ENCODE results near the gene SMIM21.

SMIM21 gene

DNA sequence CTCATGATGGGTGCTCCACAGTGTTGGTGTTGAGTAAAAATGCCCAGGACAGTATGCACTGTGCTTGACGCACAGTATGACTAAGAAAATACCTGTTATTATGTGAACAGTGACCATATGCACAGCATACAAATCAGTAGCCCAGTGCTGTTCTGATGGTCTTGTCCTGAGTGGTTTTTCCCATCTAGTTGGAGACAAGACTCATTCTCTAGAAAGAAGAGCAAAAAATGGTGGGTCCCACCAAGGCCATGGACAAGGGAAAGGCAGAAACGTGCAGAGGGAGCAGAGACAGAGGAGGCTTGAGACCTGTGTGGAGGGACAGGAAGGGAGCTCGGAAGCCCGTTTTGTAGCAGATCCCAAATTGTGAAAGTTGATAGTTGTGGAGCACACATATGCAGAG lies 987 bp upstream of the SMIM21 start:
- no peak for DNase-seq (ENCODE audit: low read depth in 2 of 2, low spot score in 1 of 2)

DNA sequence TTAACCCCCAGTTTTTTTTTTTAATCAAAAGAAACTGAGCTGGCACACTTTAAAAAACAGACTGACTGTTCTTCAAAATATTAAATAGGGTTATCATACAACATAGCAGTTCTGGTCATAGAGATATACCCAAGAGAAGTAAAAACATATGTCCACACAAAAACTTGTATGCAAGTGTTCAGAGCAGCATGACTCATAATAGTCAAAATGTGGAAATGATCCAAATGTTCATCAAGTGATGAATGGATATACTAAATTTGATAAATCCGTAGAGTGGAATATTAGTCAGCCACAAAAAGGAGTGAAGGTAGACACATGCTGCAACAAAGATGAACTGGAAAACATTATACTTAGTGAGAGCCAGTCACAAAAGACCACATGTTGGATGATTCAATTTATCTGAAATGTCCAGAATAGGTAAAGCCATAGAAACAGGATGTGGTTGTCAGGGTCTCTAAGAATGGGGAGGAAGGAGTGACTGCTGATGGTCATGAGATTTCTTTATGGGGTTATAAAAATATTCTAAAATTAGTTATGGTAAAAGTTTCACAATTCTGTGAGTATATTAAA lies 5.1 kb downstream of the SMIM21 start:
- DNase-seq (ENCODE audit: low read depth in 2 of 2, low spot score in 1 of 2), result no peak

DNA sequence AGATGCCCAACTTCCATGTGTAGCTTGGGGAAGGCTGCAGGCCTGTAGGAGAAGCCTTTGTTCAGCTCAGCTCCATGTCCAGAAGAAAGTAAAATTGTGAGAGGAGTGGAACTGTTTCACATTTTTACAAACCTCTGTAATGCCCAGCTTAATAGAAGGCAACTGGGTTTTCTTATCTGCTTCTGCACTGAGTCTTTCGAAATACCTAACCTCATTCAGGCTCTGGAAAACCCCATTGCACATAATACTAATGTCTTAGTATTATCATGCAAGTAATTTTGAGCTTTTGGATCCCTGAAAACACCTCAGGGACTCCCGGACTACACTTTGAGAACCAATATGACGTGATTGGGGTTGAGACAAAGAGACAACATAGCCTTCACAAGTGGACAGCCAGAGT lies 5.8 kb downstream of the SMIM21 start:
- no peak for DNase-seq (ENCODE audit: low read depth in 2 of 2, low spot score in 1 of 2)

DNA sequence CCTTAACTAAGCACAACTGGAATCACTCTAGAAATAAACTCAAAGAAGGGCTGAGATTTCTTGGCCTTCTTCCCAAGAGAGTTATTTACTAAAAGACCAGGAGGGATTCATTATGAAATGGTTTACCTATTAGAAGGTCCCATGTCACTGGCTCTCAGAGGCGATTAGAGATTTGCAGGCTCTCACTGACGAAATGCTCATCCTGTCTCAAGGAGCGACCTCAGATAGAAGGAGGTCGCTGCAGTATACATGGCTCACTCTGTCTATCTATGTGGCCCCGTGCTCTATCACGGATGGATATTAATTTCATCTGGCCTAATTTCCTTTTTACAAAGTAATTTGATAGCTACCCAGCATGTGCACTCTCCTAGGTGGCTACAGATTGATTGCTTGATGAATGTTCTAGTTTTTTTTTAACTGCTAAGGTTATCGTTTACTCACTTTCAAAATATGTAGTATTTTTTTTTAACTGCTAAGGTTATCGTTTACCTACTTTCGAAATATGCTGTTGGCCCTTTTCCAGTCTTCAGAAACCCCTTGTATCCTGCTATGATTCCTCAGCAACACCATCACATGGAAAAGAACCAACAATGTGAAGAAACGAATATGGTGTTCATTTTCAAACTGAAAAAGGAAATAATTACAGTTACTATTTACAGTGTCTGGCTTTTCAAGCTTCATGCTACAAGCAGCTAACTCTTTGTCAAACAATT lies 9.1 kb downstream of the SMIM21 start:
- DNase-seq (ENCODE audit: low read depth in 2 of 2, low spot score in 1 of 2), result no peak

DNA sequence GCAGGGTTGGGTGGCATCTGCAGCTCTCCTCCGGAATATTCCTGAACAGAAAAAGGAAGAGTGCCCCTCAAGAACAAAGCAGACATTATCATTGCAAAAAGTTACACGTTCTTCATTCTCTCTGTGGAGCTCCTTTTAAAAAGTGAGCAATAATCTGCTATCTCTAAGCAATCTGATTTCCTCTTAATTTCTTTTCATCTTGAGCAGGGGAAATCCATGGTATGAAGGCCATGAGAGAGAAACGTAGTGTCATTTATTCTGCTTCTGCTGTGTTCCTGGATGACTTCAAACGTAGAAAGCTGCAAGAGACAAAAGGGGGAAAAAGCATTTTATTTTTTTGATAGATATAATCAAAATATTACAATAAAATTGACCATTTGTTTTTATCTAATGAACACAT lies 16.9 kb downstream of the SMIM21 start:
- DNase-seq (ENCODE audit: low read depth in 2 of 2, low spot score in 1 of 2), result no peak

DNA sequence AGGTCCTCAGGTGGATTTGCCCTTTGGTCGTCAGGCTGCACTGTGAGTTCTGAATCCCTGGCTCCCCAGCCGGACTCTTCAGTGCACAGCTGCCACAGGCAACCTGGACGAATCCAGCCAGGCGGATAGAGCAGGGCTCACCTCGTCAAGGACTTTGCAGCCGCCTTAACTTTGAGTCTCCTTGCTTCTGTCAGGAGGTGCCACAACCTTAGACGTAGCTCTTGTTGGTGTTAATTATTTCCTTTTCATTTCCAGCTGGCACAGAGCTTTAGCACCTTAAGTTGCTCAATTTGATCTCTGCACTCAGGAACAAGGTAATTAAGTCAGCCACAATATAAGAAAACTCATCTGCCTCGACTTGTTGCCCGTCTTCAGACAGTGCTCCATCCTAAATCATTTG lies 17.7 kb downstream of the SMIM21 start:
- DNase-seq (ENCODE audit: low read depth in 2 of 2, low spot score in 1 of 2), result no peak

DNA sequence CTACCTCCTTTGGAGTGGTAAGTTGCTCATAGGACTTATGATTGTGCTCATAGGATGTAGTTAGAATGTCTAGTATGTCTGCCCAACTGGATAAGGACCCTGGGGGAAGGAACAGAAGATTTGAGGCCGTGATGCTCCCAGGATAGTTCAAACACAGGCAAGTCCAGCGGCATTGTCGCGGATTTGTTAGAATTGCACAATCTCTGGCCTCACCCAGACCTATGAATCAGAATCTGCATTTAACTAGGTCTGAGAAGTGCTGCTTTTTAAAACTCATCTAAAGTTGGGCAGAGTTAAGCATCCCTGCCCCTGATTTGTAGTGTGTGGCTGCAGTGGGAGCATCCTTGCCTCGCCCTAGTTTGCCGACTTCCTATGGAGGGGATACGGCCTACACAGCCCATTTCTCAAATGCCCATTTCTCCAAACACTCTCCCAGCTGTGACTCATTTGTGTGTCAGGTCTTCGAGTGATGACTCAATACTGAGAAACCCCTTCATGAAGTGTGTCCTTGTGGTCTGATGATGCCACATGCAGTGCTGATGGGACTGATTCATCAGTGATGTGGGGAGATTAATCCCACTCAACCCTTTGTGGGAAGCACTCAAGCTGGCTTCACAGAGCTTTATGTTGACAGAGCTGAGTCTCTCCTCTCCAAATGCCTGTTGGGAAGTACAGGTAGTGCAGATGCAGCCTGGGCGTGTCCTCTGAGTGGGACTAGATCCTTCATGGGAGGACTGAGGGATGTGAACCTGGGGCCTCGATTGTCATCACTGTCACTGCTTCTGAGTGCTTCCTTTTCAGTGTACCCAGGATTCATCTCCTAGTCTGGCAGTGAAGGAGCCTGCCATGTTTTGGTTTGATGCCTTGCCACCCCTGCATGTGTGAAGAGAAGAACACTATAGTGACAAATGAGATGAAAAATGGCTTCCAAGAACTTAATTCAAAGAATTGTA lies 18.7 kb downstream of the SMIM21 start:
- DNase-seq (ENCODE audit: low read depth in 2 of 2, low spot score in 1 of 2), result no peak

DNA sequence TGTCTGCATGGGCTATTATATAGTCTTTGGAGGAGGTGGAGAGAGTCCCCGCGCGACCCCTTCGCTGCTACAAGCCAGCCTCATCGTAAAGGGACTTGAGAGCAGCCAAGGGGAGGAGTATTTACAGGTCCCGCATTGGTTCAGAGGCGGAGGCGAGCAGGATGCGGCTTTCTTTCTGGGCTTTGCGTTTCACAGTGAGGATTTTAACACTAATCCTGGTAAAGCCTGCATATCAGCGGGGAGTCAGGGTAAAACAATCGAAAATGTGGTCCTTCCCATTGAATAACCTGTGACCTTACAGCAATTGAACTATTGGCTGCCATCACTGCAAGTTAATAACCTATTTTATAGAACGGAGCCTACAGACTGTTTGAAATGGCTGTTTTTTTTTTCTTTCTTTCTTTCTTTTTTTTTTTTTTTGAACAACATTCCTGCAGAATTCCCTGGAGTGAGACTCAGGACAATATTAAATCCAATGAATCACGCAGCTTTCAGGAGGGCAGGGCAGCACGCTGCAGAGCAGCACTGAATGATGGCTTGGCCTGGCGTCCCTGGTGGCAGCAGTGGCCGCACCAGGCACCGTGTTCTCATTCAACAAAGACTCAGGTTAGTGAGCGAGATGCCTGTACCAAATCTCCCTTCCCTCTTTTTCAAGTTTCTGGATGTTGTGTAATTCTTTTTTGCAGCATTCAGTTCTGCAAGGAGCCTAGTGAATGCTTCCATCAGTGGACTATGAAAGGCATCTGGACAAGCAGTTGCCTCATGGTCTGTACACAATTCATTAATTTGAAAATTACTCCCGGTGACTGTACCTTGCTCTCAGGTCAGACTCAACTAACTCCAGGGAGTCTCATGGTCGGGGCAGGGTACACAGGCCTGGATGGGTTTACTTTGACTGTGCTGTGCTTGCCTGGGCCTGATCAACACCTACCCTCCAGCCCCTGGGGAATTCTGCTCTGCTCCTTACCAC lies 19.8 kb downstream of the SMIM21 start:
- DNase-seq (ENCODE audit: low read depth in 2 of 2, low spot score in 1 of 2), result no peak

DNA sequence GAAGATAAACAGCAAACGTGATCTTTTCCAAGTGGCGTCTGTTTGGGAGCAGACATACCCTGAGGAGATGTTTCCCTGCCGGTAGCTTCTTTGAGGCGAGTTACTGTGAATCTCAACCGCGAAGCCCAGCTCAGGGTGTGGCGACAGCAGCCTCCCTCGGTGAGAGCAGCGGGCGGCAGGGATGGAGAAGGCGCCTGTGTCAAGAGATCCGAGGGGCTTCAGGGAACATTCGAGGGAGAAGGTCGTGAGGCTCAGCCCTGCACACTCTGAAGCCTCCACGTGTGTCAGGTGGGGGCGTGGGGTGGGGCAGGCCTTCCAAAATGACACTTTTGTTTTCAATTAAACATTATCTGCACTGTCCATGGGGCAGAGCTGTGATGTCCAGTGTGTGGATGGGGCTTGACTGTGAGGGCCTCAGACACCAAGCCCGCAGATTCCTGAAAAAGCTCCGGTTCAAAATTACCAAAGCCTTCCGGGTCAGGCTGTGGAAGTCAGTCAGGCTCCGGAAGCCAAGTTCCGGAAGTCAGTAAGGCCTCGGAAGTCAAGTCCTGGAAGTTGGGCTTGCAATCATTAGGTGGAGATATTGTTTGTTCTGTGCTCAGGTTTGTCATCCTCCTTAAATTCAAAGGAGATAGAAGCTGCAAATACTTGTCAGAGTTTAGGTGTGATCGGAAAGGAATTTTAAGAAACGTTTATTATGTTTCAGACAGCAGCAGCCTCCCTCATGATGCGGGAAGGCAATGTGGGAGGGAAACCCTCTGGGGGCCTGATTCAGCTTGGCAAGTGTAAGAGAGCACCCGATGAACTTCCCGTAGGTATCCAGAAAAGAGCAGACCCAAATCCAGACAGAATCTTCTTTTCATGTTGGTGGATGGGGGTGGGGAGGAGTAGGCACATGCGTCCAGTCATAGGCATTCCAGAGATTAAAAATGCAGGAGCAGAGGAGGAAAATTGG lies 20.7 kb downstream of the SMIM21 start:
- no peak for DNase-seq (ENCODE audit: low read depth in 2 of 2, low spot score in 1 of 2)

DNA sequence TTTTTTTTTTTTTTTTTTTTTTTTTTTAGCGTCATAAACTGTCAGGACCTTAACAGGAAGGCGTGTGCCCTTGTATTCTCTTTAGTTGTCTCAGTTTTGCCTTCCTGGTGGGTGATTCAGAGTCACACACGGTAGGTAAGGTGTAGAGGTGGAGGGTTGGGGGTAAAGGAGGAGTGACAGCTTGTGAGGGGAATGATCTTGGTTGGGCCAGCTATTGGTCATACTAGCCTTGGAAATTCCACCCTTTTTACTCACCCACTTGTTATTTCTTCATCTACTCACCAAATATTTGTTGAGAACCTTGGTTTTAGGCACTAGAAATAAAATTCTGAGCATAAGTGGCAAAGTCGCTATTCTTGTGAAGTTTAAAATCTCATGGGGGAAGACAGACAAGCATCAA lies 22.2 kb downstream of the SMIM21 start:
- DNase-seq (ENCODE audit: low read depth in 2 of 2, low spot score in 1 of 2), result no peak

DNA sequence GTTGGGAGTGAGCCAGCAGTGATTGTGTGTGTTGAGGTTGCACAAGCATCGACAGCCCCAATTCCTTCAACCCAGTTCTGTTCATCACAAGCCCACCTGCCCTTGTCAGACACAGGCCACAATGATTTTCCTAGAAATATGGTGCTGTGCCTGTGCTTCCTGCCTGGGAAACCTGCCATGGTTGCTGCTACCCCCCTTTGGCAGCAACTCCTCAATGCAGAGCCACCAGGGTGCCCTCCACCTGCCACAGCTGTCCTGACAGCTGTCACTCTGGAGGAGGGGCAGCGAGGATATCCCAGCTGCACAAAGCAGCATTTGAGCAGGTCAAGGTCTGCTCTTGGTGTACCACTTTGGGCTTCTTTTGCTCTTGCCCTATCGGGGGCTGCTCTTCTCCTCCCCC lies 27.1 kb downstream of the SMIM21 start:
- no peak for DNase-seq (ENCODE audit: low read depth in 2 of 2, low spot score in 1 of 2)

DNA sequence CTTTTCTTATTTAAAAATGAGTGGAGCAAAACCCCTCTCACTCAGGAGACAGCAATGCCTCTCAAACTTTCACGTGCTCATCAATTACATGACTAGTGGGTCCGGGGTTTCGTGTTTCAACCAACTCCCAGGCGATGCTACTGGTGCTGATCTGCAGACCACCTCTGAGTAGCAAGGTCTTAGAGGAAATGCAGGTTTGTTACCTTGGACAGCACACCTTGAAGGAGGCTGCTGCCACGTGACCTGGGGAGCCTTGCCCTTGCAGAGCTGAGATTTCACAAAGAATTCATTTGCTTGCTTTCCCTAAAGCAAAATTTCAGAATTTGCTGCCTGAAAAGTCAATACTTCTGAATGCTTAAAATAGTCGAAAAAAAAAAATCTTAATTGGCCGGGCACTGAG lies 32.4 kb downstream of the SMIM21 start:
- no peak for DNase-seq (ENCODE audit: low read depth in 2 of 2, low spot score in 1 of 2)

DNA sequence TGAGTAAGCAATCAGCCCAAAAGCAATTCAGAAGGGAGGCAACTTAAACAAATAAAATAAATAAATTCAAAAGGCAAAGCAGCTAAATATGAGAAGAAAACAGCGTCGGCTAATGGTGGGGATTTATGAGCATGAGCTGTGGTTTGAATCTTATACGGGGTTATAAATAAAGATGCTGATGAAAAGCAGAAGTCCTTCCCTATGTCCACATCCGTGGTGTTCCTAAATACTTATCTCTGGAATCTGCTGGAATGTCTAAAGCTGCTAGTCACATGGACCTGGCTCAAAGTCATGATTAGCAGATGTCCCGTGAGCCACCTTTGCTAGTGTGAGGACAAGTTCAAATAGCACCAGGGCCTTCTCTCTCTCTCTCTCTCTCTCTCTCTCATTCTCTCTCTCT lies 33.8 kb downstream of the SMIM21 start:
- DNase-seq (ENCODE audit: low read depth in 2 of 2, low spot score in 1 of 2), result no peak

DNA sequence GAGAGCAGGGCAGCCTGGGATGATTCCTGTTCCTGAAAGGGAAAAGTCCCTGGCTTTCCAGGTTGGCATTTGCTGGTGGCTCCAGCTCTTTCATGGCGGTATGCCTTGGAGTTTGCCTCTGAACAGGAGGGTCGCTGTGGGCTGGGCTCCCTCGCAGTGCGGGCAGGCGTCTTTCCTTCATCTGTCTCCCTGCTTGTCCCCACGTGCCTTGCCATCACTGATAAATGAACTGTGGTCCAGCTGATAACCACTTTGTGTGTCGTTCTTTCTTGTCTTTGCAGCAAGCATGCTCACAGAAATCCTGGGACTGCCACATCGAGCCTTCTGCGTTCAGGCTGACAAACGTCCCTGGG lies 35.3 kb downstream of the SMIM21 start:
- no peak for DNase-seq (ENCODE audit: low read depth in 2 of 2, low spot score in 1 of 2)

DNA sequence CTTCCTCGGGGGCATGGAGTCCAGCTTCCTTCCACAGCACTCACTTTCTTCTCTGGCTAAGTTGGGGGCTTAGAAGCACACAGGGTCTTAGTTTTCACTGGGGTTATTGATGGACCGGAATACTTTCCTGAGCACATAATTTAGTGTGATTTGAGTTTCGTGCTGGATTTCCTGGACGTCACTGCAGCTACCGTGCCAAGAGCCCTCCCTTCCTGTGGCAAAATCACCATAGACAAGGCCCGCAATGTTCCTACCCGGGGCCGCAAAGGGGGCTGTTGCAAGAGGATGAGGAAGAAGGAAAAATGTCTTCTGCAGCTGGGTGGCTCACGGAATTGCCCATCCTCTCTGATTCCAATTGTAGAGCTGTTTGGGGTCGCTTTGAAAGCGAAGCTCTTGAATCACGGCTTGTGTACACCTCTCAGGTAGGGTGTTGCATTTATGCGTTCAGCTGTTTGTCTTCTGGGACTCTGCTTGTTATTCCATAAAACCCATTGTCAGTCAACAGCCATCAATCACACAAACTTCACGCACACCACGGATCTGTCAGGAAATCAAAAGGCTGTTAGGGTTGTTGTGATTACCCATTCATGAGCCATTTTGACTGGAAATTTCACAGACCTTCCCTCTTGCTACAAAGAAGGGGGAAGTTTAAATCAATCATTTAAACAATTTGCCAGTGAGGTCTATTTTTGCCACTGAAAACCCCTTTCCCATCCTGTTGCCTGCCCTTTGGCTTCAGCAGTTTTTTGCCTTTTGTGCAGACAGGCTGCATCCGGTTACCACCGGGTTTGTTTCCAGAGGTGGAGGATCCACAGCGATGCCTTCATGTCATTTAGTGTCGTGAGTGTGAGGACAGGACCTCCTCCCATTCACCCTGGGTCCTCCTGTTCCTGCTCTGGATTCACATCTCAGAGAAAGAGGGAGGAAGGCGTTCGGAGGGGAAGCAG lies 36.0 kb downstream of the SMIM21 start:
- DNase-seq (ENCODE audit: low read depth in 2 of 2, low spot score in 1 of 2), result no peak

DNA sequence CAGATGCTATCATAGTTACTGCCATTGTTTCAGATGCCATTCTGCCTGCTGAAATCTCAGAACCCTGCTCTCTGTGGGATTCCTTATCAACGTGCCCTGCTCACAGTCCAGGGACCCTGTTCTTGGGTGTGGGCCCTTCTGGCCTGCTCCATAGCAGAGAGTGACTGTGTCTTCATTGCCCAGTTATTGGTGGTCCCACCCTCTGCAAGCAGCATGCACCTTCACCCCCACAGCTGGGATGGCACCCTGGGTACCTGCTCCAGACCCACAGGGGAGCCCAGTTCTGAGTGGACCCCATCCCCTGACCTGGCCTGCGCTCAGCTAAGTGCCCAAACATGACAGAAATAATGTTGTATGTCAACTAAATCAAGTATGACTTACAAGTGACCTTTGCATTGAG lies 36.6 kb downstream of the SMIM21 start:
- no peak for DNase-seq (ENCODE audit: low read depth in 2 of 2, low spot score in 1 of 2)

DNA sequence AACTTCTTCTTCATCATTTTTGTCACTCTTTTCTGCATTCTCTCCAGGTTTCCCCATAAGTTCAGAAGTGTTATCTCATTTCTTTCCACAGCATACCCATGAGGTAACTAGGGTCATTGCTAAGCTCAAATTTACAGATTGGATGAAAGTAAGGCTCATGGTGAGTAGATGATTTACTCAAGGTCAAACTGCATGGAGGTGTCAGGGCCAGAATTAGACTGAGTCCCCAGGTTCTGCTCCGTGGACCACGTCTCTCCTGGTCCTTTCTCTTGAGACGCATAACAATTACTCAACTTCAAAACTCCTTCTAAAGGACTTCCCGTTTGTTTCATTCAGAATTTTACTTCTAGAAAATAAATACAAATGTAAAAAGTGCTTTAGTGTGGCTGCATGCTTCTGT lies 43.4 kb downstream of the SMIM21 start:
- no peak for DNase-seq (ENCODE audit: low read depth in 2 of 2, low spot score in 1 of 2)

DNA sequence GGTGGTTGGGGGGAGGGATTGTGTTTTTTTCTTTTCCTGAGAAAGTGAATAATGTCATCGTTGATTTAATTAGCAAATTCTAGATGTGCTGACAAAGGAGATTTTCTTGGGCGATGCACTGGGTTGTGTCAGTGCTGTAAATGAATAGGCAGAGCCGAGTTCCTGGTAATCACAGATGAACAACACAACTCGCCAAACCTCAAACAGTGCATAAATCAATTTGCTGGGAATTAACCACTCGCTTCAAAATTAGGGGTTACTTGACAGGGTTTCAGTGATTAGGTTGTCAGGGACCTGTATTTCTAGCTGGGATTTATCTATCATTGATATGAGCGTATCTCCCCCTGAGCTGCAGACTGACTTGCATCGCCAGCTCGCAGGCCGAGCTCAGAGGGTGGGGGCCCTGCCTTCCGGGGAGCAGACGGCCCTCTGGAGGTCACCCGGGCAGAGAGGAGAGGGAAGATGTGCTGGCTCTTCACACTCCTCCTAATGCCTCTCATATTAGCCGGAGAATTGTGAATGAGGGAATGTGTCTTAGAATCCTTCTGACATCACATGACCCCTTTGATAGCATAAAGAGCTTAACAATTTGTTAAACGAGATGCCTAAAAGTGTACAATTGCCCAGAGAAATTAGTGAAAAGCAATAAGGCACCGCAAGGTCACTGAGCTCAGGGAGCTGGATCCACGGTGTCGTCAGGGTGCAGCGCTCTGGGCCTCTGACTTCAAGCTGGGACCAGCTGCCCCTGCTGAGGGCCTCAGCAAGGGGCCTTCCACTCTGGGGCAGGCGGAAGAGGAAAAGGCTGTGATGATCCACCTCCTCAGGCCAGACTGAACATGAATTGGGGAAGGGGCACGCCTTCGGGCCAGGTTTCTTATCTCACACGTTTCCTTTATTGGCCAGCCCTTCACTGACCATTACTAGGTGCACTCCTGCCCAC lies 48.9 kb downstream of the SMIM21 start:
- DNase-seq (ENCODE audit: low read depth in 2 of 2, low spot score in 1 of 2), result no peak

Measured in stimulated activated CD8-positive, alpha-beta memory T cell treated with anti-CD3 and anti-CD28 coated beads, Interleukin-4, amount 100 ng/mL, for 4 hours (primary cell).